H4 (cell line): Measurements from ENCODE around the gene SPOCK1. TPM values are rescaled to one million over a fixed set of nuclear protein-coding genes. Genes with fewer than 3 reads are reported as not detected.
"Not testable (repeated sequence)": the region's sequence is repeated elsewhere in the genome, so short reads cannot be mapped to it uniquely, and the experiment has no call there.

Source experiments
- DNase-seq: peaks from one replicate; pipeline ENCODE4 v3.0.0-alpha.2; 2015; ENCODE audit warnings: low spot score
- total RNA-seq: library from RNA; depleted of rRNA; stranded (reverse); fragments of >200 nt; shearing (Covaris generic); gene quantifications from 2 replicates; pipeline ENCODE4 v1.2.3, GENCODE V29; 2014

The SPOCK1 gene
- total RNA-seq, 1 experiment from 2014 or later: 9.0 TPM

GRCh38 chr5:137395011-137395755, 103.9 kb downstream of the SPOCK1 start:
- peak; percentile 36 for DNase-seq

- no peak for DNase-seq
These were observed 104.7 kb downstream of the SPOCK1 start for GRCh38 chr5:137394380-137394779.

DNA sequence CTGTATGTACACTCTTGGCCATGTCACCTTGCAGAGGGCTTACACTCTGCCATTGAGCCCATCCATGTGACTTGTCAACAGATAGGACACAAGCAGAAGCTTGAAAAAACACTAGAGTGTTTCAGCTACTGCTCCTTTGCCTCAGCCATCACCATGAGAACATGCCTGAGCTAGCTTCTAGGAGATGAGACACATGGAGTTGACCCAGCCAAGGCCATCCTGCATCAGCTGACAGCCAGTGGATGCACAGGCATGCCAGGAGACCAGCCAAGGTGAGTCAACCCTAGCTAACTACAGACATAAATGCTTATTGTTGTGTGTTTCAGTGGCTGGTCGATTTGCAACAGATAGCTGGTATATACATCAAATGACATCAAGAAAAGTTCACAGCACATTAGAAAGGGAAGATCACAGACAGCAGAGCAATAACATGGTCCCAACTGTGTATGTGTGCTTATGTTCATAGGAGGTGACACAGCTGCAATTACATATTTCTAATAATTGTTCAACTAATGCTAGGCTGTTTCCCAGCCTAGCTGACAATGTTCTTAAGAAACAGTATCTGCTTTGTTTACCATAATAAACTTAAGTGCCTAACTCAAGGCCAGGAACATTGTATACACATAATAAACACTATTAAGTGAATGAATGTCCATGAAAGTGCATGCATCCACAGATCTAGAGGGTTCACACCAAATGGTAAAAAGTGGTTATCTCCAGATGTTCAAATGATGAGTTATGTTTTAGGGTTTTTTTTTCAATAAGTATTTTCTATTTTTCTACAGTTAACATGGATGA, 105.7 kb downstream of the SPOCK1 start:
- DNase-seq: no peak

DNA sequence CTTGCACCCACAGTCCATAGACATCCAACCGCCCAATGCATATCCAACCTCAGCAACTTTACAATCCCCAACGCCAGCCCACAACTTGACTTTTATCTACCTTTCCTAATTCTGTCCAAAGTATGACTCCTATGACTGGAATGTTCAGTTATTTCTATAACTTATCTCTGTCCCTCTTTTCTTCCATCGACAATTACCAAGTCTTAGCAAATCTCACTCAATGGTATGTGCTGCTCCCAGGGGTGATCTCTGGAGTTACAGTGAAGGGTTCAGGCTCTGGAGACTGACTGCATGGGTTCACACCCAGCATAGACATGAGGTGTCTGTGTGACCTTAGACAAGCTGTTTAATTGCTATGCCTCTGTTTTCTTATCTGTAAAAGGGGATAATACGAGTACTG, 106.9 kb downstream of the SPOCK1 start:
- no peak for DNase-seq

DNA sequence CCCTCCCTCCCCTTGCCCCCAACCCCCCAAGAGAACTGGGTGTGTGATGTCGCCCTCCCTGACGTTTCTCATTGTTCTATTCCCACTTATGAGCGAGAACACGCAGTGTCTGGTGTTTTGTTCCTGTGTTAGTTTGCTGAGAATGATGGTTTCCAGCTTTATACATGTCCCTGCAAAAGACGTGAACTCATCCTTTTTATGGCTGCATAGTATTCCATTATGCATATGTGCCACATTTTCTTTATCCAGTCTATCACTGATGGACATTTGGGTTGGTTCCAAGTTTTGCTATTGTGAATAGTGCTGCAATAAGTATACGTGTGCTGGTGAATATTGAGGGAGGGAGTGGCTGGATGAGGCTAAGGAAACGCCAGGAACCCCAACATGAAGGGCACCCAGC, 108.1 kb downstream of the SPOCK1 start:
- not testable (repeated sequence) for DNase-seq

DNA sequence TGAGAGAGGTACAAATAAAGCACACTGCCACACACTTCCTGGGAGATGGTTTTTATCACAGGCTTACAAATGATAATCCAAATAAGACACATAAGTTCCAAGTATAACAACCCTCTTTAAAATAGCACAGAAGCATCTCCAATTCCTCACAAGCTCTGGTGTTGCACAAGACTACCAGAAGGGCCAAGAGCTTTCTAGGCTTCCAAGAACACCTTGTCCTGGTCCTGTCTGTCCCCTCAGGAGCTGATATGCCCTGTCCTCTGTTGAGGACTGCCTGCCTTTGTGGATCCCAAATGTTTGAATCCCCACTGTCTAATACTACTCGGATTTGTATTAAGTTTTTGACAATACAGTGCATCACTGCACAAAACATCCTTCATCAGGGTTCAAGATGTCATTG, 110.1 kb downstream of the SPOCK1 start:
- DNase-seq: no peak

DNA sequence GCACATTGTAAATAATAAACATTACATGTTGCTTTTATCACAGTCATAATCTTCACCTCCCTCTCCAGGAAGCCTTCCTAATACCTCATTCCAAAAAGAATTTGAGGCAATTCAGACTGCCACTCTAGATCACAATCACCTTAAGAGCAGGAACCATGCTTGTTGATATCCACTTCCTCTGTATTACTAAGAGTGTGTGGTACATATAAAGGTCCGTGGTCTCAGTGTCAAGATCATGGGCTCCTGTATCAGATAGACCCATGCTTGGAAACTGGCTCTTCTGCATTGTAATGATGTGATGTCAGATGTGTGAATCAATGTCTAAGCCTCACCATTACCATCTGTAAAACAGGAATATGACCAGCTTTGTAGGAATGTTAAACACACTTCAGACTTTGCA, 114.1 kb downstream of the SPOCK1 start:
- no peak for DNase-seq

DNA sequence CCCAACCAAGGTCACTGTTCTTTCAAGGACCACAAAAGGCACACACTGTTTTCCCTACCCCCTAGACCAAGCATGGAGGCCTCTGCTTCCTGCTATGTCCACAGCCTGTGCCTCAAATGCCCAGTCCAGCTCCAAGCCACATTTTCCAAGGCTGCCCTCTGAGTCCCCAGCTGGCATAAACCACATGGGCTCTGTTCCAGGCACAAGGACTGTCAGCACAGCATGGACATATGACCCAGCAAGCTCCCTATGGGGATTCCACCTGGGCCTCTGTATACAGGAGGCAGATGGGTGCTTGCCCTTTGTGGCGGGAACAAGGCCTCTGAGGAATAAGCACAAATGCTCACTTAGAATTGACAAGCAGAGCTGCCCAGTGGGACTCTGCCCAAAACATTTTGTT, 115.2 kb downstream of the SPOCK1 start:
- DNase-seq: no peak

GRCh38 chr5:137381555-137381954, 117.6 kb downstream of the SPOCK1 start:
- no peak for DNase-seq

DNA sequence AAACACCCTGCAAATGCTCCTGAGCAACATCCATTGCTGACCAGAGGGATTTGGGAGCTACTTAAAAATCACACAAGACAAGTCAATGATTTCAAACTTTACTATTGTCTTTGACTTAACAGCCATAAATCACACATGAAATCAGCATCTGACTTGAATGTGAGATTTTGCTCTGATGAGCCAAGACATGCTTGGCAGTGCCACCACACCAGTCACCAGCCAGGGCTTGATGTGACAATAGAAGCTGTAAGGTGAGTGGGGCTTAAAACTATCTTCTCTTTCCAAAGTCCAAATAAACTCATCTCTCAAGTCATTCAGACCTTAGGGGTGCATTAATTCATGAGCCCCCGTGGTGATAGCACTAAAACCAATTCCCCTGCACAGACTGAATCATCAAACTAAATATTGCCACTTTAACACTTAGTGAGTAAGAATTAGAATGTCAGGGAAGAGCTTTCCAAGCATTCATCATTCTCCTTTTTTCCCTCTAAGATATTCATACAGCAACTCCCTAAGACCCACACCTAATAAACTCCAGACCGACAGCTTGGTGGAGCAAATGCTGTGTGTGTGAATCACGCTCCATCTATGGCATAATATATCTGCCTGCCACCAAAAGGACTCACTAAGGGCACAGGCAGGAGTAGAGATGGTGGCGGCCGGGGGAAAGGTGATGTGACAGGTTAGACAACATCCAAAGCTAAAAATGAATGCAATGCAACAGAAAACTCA, 119.4 kb downstream of the SPOCK1 start:
- no peak for DNase-seq

- no peak for DNase-seq
These were observed 123.2 kb downstream of the SPOCK1 start for GRCh38 chr5:137375741-137376526.

DNA sequence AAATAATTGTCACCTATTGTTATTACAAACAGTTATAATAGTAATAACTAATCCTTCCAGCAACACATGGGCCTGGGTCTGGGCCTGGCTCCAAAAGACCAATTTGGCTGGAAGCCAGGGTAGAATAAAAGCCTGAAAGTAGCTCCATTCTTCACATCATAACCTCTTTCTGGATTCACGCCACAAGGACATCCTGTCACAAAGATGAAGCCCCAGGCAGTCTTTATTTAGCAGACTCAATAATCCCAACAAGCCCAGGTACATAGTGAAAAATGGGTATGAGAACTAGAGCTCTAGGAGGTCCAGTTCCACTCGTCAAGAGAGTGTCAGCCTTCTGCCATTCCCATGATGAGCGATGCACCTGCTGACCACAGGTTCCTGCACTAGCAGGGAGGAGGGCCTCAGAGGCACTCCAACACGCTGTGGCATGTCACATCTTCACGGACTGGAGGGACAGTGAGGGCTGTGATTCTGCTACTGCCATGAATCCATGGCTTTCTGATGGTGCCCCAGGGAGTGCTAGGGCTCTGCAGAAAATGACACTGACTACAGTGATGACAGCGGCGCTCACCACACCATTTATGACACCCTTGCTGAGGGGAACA, 124.9 kb downstream of the SPOCK1 start:
- DNase-seq: no peak

GRCh38 chr5:137372773-137373160, 126.4 kb downstream of the SPOCK1 start:
- no peak for DNase-seq

- DNase-seq: no peak
These were observed 126.9 kb downstream of the SPOCK1 start for GRCh38 chr5:137372016-137372772.

DNA sequence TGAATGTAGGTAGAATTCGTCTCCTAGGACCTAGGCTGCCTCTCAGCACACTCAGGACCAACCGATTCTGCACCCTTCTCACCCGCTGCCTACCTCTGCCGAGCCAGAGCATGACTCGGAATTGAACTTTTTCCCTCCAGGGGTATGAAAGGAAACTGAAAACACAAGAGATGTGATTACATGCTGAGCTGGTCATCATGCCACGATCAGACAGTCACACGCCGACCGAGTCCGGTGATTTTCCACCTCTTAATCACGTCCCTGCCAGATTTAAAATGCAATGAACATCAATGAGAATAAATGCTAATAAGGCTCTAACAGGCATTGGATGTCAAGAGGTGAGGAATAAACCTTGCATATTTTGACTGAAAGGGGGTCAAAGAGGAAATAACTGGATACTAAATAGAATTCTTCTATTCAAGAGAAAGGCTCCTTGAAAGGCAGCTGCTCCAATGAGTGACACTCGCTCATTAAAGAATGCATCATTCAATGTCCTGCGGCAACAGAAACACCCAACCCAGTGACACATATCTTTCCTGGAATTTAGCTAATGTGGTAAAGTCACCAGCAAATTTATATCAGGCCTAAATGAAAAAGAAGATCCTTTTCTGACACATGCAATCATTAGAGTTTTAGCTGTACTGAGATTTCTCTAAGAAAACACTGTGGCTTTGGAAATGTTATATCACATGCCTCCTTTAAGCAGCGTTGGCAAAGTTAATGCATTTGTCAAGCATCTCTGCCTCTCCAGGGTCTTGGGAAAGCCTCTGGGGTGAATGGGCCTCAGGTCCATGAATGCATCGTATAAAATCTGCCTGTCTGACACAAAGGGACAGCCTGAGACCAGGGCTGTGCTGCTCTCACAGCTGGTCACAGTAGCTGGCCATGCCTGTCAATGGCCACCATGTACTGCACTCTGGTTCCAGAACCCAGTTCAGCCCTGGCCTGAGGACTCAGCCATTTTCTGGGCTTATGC, 128.7 kb downstream of the SPOCK1 start:
- DNase-seq: no peak

- DNase-seq: no peak
These were observed 130.5 kb downstream of the SPOCK1 start for GRCh38 chr5:137368651-137369050.

DNA sequence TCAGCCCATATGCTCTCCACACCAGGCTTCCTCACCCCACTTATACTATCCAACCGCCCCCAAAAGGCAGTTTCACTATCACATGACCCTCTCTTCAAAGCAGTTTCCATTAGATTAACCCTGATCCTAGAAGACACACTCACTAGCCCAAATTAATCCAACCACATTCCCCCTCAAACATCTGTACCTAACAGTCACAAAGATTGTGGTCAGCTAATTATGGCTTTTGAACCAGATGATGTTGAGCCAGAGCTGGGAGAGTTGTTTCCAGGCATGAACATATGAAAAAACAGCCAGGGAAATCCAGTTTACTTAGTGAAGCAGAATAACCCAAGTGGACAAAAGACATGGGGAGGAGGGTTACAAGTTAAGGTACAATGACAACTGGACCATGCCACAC, 131.2 kb downstream of the SPOCK1 start:
- no peak for DNase-seq

GRCh38 chr5:137366526-137366925, 132.6 kb downstream of the SPOCK1 start:
- DNase-seq: no peak

GRCh38 chr5:137365126-137365865, 133.8 kb downstream of the SPOCK1 start:
- no peak for DNase-seq
